Kidney glomerular epithelial cell (primary cell): ENCODE results near the gene TARBP1.
"Not testable (repeated sequence)": the region's sequence is repeated elsewhere in the genome, so short reads cannot be mapped to it uniquely, and the experiment has no call there.

Experiments used
- DNase-seq: peaks from one replicate; lab custom pipeline; 2025; lab: John Stamatoyannopoulos, UW

The TARBP1 gene

GRCh38 chr1:234504969-234505768 is 26.2 kb upstream of the TARBP1 start:
- DNase-seq = no peak

- DNase-seq = not testable (repeated sequence)
Observed at GRCh38 chr1:234504251-234504650, 25.3 kb upstream of the TARBP1 start.

GRCh38 chr1:234503193-234504050 is 24.4 kb upstream of the TARBP1 start:
- no peak for DNase-seq

- no peak for DNase-seq
Observed at GRCh38 chr1:234502785-234503184, 23.8 kb upstream of the TARBP1 start.

GRCh38 chr1:234500269-234500668 is 21.3 kb upstream of the TARBP1 start:
- no peak for DNase-seq

- peak; percentile 43 for DNase-seq
Observed at GRCh38 chr1:234499943-234500245, 20.9 kb upstream of the TARBP1 start.

GRCh38 chr1:234499119-234499942 is 20.4 kb upstream of the TARBP1 start:
- peak; percentile 67 for DNase-seq

GRCh38 chr1:234498448-234499118 is 19.6 kb upstream of the TARBP1 start:
- DNase-seq = no peak

GRCh38 chr1:234497589-234497988 is 18.6 kb upstream of the TARBP1 start:
- DNase-seq = no peak

GRCh38 chr1:234495231-234495990 is 16.4 kb upstream of the TARBP1 start:
- peak; percentile 90 for DNase-seq

- no peak for DNase-seq
Observed at GRCh38 chr1:234494049-234494448, 15.1 kb upstream of the TARBP1 start.

- no peak for DNase-seq
Observed at GRCh38 chr1:234490793-234491479, 12.0 kb upstream of the TARBP1 start.

GRCh38 chr1:234489698-234490077 is 10.7 kb upstream of the TARBP1 start:
- DNase-seq = no peak

GRCh38 chr1:234489007-234489697 is 10.2 kb upstream of the TARBP1 start:
- no peak for DNase-seq

- DNase-seq = no peak
Observed at GRCh38 chr1:234488054-234489006, 9.4 kb upstream of the TARBP1 start.

- DNase-seq = peak; percentile 73
Observed at GRCh38 chr1:234486858-234487840, 8.2 kb upstream of the TARBP1 start.

- DNase-seq = no peak
Observed at GRCh38 chr1:234484991-234485739, 6.2 kb upstream of the TARBP1 start.
